PC-3 (cell line): ENCODE data around the gene KIAA0040. TPM values are rescaled to one million over a fixed set of nuclear protein-coding genes. Genes with fewer than 3 reads are reported as not detected.

Experiments used
- ATAC-seq: fragments of 200-7000 bp; cut with Tn5 transposase; 2 replicates; pipeline ENCODE4 v1.9.1; 2020; ENCODE audit warnings: mild to moderate bottlenecking, moderate library complexity
- BruUV-seq: library from RNA; stranded (reverse); fragments of 400-500 nt; replicated peaks from 2 replicates; lab custom pipeline; 2021; lab: Mats Ljungman, UMichigan
- CTCF ChIA-PET: fragments of 300-600 bp; sonication (Branson Sonifier 250); formaldehyde crosslinking; loops from one replicate; lab custom pipeline; 2022; ENCODE audit warnings: antibody characterized with exemption; lab: Charles Lee
- POLR2A ChIA-PET: fragments of 300-600 bp; sonication (Branson Sonifier 250); formaldehyde crosslinking; loops from one replicate; lab custom pipeline; 2022; ENCODE audit warnings: antibody characterized with exemption; ENCODE audit not compliant: unreplicated experiment; lab: Charles Lee
- DNase-seq: peaks from one replicate; pipeline ENCODE4 v3.0.0-alpha.2; 2015
- H2AFZ ChIP-seq: fragments of 300-600 bp; sonication (generic); 2 replicates; pipeline ENCODE4 v1.6.0; 2016; ENCODE audit warnings: antibody characterized with exemption, low read length
- H3F3A ChIP-seq: fragments of 300-600 bp; sonication (generic); one replicate; pipeline ENCODE4 v1.6.0; 2017; ENCODE audit warnings: antibody characterized with exemption, low read length, control low read depth, mild to moderate bottlenecking; ENCODE audit not compliant: unreplicated experiment
- H3K27ac ChIP-seq: fragments of 300-600 bp; sonication (generic); 2 replicates; pipeline ENCODE4 v1.5.1; 2016; ENCODE audit warnings: mild to moderate bottlenecking, low read length
- H3K27me3 ChIP-seq: fragments of 300-600 bp; sonication (generic); 2 replicates; pipeline ENCODE4 v1.6.1; 2016; ENCODE audit warnings: low read length, mixed read lengths
- H3K36me3 ChIP-seq: fragments of 300-600 bp; sonication (generic); 2 replicates; pipeline ENCODE4 v1.6.1; 2016; ENCODE audit warnings: low read depth, mixed run types, low read length, mixed read lengths
- H3K4me1 ChIP-seq: fragments of 300-600 bp; sonication (generic); 2 replicates; pipeline ENCODE4 v1.5.1; 2016; ENCODE audit warnings: low read length; ENCODE audit not compliant: insufficient read depth
- H3K4me2 ChIP-seq: fragments of 300-600 bp; sonication (generic); 2 replicates; pipeline ENCODE4 v1.6.0; 2016; ENCODE audit warnings: low read length
- H3K4me3 ChIP-seq: fragments of 300-600 bp; sonication (generic); 2 replicates; pipeline ENCODE4 v1.5.1; 2016; ENCODE audit warnings: mild to moderate bottlenecking, low read length, mixed read lengths
- H3K79me2 ChIP-seq: fragments of 300-600 bp; sonication (generic); 2 replicates; pipeline ENCODE4 v1.6.1; 2017; ENCODE audit warnings: low read length, mixed read lengths
- H3K9ac ChIP-seq: fragments of 300-600 bp; sonication (generic); 2 replicates; pipeline ENCODE4 v1.6.0; 2016; ENCODE audit warnings: mild to moderate bottlenecking, low read length
- H3K9me2 ChIP-seq: fragments of 300-600 bp; sonication (generic); replicated peaks from 2 replicates; pipeline ENCODE4 v1.6.1; 2016; ENCODE audit warnings: mixed run types, low read length, mixed read lengths
- H3K9me3 ChIP-seq: fragments of 300-600 bp; sonication (generic); 2 replicates; pipeline ENCODE4 v1.6.1; 2016; ENCODE audit warnings: low read length, mixed read lengths
- H4K20me1 ChIP-seq: fragments of 300-600 bp; sonication (generic); 2 replicates; pipeline ENCODE4 v1.6.1; 2016; ENCODE audit warnings: low read length, mixed read lengths
- CTCF ChIP-seq: fragments of 300-600 bp; sonication (generic); conservative IDR thresholded peaks from 2 replicates; pipeline ENCODE4 v1.5.1; 2017; ENCODE audit warnings: antibody characterized with exemption, low read depth, mild to moderate bottlenecking, low read length
- EZH2 ChIP-seq: fragments of 300-600 bp; sonication (generic); IDR thresholded peaks from one replicate; pipeline ENCODE4 v1.6.1; 2017; ENCODE audit warnings: antibody characterized with exemption, mild to moderate bottlenecking, low read length; ENCODE audit not compliant: unreplicated experiment
- EZH2phosphoT487 ChIP-seq: fragments of 300-600 bp; sonication (generic); IDR thresholded peaks from 2 replicates; pipeline ENCODE4 v1.6.1; 2018; ENCODE audit warnings: mild to moderate bottlenecking, antibody characterized with exemption, low read length, borderline replicate concordance
- intact Hi-C: fragments of 100-400 bp; cut with micrococcal nuclease; formaldehyde crosslinking; loops from 2 replicates; pipeline ENCODE4 v1.9.0; 2023
- total RNA-seq: library from RNA; depleted of rRNA; stranded (reverse); fragments of >200 nt; gene quantifications from 2 replicates; pipeline ENCODE4 v1.2.3, GENCODE V29; 2014

KIAA0040 gene
- total RNA-seq, 1 experiment from 2014 or later, result 17.8 TPM

- Histone ChIP-seq H4K20me1 (no peaks in the 10 kb centered on the region), H3K36me3 (no peaks in the 10 kb centered on the region), H3K79me2 (no peaks in the 10 kb centered on the region), H3F3A (no peaks in the 10 kb centered on the region), H3K9ac (no peak overlapping the region), H3K9me3 (no peaks in the 10 kb centered on the region), H3K9me2 (no peaks in the 10 kb centered on the region), H2AFZ (no peak overlapping the region), H3K4me2 (no peak overlapping the region), H3K4me3 (no peak overlapping the region), H3K27me3 (no peaks in the 10 kb centered on the region), H3K27ac (no peak overlapping the region), H3K4me1 (peaks cover 8% of the 10 kb centered on the region)
- TF ChIP-seq EZH2phosphoT487 (no peak), EZH2 (no peak), CTCF (no peak)
- DNase-seq, result no peak
- CTCF ChIA-PET, result no interaction called here
- POLR2A ChIA-PET, result no interaction called here
- no peak for ATAC-seq
- BruUV-seq, result no TSS peak
- intact Hi-C loops, result no loop called here
Observed at GRCh38 chr1:175204330-175204729, 11.8 kb upstream of the KIAA0040 start.

GRCh38 chr1:175203570-175204068, 11.0 kb upstream of the KIAA0040 start:
- Histone ChIP-seq H3K36me3 (no peaks in the 10 kb centered on the region), H4K20me1 (no peaks in the 10 kb centered on the region), H3F3A (no peaks in the 10 kb centered on the region), H2AFZ (no peak overlapping the region), H3K4me3 (no peak overlapping the region), H3K9me3 (no peaks in the 10 kb centered on the region), H3K79me2 (no peaks in the 10 kb centered on the region), H3K27me3 (no peaks in the 10 kb centered on the region), H3K4me2 (no peak overlapping the region), H3K27ac (no peak overlapping the region), H3K4me1 (peaks cover 11% of the 10 kb centered on the region), H3K9me2 (no peaks in the 10 kb centered on the region), H3K9ac (no peak overlapping the region)
- ChIA-PET POLR2A (no interaction called here), CTCF (no interaction called here)
- no TSS peak for BruUV-seq
- DNase-seq, result no peak
- intact Hi-C loops, result no loop called here
- TF ChIP-seq EZH2phosphoT487 (no peak), EZH2 (no peak)
- ATAC-seq, result no peak

GRCh38 chr1:175200678-175201521, 8.3 kb upstream of the KIAA0040 start:
- DNase-seq, result no peak
- Histone ChIP-seq H2AFZ (no peak overlapping the region), H3F3A (no peaks in the 10 kb centered on the region), H3K27me3 (no peaks in the 10 kb centered on the region), H3K9me2 (no peaks in the 10 kb centered on the region), H3K4me3 (no peak overlapping the region), H4K20me1 (no peaks in the 10 kb centered on the region), H3K27ac (no peak overlapping the region), H3K36me3 (no peaks in the 10 kb centered on the region), H3K79me2 (no peaks in the 10 kb centered on the region), H3K9me3 (no peaks in the 10 kb centered on the region), H3K4me2 (no peak overlapping the region), H3K4me1 (peaks cover 27% of the 10 kb centered on the region), H3K9ac (no peak overlapping the region)
- CTCF ChIA-PET, result no interaction called here
- TF ChIP-seq EZH2phosphoT487, result no peak
- no peak for TF ChIP-seq CTCF
- no peak for TF ChIP-seq EZH2
- BruUV-seq, result no TSS peak
- intact Hi-C loops, result no loop called here
- POLR2A ChIA-PET, result no interaction called here
- ATAC-seq, result no peak
